ENCODE results near the gene IFITM5.
A peak's percentile ranks its signal among the peaks of the same experiment; 100 is the strongest.
"Not testable (repeated sequence)": the region's sequence is repeated elsewhere in the genome, so short reads cannot be mapped to it uniquely, and the experiment has no call there.

The IFITM5 gene

DNA sequence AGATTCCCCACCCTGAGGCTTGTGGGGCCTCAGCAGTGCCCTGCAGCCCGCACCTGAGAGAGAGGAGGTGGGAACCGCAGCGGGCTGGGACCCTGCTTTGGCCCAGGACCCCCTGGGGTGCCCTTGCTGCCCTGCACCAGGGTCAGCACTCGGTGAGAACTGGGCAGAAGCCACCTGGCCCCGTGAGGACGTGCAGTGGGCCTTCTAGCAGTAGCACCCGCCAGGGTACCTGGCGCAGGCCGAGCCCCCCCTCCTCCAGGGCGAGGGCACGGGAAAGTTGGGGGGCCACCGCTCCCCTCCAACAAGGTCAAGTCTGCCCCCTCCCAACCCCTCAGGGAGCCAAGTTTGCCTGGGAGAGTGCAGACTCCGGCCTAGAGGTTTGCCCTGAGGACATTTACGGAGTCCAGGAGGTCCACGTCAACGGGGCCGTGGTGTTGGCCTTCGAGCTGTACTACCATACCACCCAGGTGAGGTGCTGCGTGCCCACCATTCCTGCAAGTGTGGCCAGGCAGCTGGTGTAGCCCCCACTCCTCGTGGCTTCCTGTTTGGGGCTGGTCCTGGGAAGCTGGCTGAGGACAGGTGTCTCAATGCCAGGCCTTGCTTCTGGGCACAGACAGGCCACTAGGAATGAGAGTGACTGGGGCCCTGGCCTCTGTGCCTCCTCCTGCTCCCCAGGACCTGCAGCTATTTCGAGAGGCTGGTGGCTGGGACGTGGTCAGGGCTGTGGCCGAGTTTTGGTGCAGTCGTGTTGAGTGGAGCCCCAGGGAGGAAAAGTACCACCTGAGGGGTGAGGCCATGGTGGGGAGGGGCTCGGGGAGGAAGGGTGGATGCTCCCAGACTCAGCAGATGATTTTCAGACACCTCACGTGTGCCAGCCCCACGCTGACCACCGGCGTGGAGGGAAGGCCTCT, 6.9 kb downstream of the IFITM5 start:
- H2AFZ ChIP-seq (ENCODE audit: low read depth, low read length) = no peak overlapping the region
- no peaks in the 10 kb centered on the region for H3K27me3 ChIP-seq (ENCODE audit: insufficient read depth, low read length)
- peaks cover 3% of the 10 kb centered on the region for H3K36me3 ChIP-seq (ENCODE audit: insufficient read depth, low read length)
- no peak overlapping the region for H3K4me3 ChIP-seq (ENCODE audit: low read length)
- no peaks in the 10 kb centered on the region for H3K9me3 ChIP-seq (ENCODE audit: low read length)
- peaks cover 10% of the 10 kb centered on the region for H3K4me1 ChIP-seq (ENCODE audit: insufficient read depth, low read length)

DNA sequence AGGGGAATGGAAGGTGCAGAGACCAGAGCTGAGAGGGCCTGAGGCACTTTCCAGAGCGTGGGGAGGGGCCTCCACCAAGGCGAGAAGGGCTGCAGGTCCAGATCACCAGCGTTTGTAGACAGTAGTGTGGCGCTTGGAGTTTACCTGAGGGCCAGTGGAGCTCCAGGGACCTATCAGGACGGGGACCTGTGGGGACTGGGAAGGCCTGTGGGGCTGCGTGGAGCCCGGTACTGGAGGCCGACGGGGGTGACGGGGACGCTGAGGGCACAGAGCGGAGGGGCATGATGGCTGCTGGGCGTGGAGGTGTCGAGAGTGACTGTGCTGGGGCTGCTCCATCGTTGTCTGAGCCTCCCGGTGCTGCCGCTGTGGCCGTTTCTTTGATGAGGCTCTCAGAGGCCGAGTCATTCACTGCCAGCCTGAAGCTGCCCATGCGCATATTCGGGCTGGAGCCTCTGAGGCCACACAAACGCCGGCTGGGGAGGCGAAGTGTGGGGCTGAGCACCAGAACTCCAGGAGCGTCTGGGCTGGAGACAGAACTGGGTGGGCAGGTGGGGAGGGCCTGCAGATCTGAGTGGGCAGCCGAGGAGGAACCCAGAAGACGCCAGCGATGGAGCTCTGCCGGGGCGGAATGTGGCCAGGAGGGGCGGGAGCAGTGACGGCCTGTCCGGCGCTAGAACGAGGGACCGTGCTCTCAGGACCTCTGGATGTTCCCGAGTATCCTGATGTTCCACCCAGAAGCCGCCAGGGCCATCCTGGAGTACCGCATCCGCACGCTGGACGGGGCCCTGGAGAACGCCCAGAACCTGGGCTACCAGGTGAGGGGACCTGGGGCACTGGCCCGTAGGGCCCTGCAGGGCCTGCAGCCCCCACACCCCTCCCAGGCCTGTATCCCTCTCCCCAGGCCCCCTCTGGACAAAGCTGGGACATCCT, 7.8 kb downstream of the IFITM5 start:
- H3K9me3 ChIP-seq (ENCODE audit: low read length) = no peaks in the 10 kb centered on the region
- H3K36me3 ChIP-seq (ENCODE audit: insufficient read depth, low read length) = peaks cover 3% of the 10 kb centered on the region
- no peak overlapping the region for H3K4me3 ChIP-seq (ENCODE audit: low read length)
- peaks cover 10% of the 10 kb centered on the region for H3K4me1 ChIP-seq (ENCODE audit: insufficient read depth, low read length)
- H2AFZ ChIP-seq (ENCODE audit: low read depth, low read length) = no peak overlapping the region
- no peaks in the 10 kb centered on the region for H3K27me3 ChIP-seq (ENCODE audit: insufficient read depth, low read length)

DNA sequence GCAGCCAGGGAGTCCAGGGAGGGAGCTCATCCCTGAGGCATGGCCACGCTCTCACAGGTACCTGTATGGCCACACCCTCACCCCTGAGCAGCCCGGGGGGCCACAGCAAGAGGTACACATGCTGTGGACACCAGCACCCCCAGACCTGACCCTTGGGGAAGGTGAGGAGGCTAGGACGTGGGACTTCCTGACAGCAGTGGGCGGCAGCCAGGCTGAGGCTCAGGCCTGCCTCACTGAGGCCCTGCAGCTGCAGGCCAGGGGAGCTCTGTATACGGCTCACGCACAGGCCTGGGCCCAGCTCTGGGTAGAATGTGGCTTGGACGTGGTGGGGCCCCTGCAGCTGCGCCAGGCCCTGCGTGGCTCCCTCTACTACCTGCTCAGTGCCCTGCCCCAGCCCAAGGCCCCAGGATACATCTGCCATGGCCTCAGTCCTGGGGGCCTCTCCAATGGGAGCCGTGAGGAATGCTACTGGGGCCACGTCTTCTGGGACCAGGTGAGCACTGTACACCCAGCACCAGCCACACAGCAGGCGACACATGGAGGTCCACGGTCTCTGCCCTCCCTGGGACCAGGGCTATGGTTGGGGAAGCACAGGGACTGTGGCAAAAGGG, 8.6 kb downstream of the IFITM5 start:
- Histone ChIP-seq H3K4me3 (ENCODE audit: low read length) (no peak overlapping the region), H3K36me3 (ENCODE audit: insufficient read depth, low read length) (peaks cover 3% of the 10 kb centered on the region), H2AFZ (ENCODE audit: low read depth, low read length) (no peak overlapping the region), H3K9me3 (ENCODE audit: low read length) (no peaks in the 10 kb centered on the region), H3K27me3 (ENCODE audit: insufficient read depth, low read length) (no peaks in the 10 kb centered on the region), H3K4me1 (ENCODE audit: insufficient read depth, low read length) (peaks cover 10% of the 10 kb centered on the region)

DNA sequence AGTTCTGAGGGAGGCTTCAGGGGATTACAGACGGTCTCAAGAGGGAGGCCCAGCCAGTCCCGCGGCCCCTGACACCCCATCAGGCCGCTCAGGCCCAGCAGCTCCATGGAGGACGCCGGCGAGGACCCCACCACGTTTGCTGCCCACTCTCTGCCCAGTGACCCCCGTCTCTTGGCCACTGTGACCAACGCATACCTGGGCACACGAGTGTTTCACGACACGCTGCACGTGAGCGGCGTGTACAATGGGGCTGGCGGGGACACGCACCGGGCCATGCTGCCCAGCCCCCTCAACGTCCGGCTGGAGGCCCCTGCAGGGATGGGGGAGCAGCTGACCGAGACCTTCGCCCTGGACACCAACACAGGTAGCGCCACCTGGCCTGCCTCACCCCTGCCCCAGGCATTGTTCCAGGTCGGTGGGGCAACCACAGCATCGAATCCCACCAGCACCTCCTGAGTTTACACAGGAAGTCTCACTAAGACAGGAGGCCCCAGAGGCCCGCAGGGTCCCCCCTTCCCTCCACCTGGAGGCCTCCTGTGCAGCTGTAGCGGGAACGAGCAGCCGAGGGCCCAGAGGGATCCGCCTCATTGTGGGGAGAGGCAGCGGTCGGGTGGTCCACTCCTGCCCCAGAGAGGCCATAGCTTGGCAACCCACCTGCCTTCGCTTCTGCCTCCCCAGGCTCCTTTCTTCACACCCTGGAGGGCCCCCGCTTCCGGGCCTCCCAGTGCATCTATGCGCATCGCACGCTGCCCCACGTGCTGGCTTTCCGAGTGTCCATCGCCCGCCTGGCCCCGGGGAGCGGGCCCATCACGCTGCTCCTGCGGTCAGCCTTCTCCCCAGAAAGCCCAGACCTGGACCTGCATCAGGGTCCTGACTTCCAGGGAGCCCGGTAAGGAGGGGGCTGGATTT, 9.4 kb downstream of the IFITM5 start:
- peaks cover 3% of the 10 kb centered on the region for H3K36me3 ChIP-seq (ENCODE audit: insufficient read depth, low read length)
- peaks cover 10% of the 10 kb centered on the region for H3K4me1 ChIP-seq (ENCODE audit: insufficient read depth, low read length)
- no peak overlapping the region for H2AFZ ChIP-seq (ENCODE audit: low read depth, low read length)
- H3K9me3 ChIP-seq (ENCODE audit: low read length) = no peaks in the 10 kb centered on the region
- peak overlapping the region; percentile 27 for H3K4me3 ChIP-seq (ENCODE audit: low read length)
- no peaks in the 10 kb centered on the region for H3K27me3 ChIP-seq (ENCODE audit: insufficient read depth, low read length)

DNA sequence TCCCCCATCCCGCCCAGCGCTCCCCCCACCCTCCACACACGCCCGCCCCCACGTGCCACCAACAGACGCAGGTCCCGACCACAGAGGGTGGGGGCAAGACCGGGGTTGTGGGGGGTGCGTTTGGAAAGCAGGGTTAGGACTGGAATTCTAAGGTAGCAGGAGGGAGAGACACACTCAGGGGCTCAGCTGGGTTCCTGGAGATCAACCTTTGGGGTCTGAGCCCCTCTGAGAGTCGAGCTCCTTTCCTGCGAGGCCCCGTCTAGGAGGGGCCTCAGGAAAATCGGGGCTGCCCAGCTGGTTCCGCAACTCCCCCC, 10.0 kb downstream of the IFITM5 start:
- Histone ChIP-seq H3K36me3 (ENCODE audit: insufficient read depth, low read length) (peaks cover 3% of the 10 kb centered on the region), H3K27me3 (ENCODE audit: insufficient read depth, low read length) (no peaks in the 10 kb centered on the region), H3K9me3 (ENCODE audit: low read length) (no peaks in the 10 kb centered on the region), H2AFZ (ENCODE audit: low read depth, low read length) (no peak overlapping the region), H3K4me3 (ENCODE audit: low read length) (peak overlapping the region; percentile 27), H3K4me1 (ENCODE audit: insufficient read depth, low read length) (peaks cover 10% of the 10 kb centered on the region)

DNA sequence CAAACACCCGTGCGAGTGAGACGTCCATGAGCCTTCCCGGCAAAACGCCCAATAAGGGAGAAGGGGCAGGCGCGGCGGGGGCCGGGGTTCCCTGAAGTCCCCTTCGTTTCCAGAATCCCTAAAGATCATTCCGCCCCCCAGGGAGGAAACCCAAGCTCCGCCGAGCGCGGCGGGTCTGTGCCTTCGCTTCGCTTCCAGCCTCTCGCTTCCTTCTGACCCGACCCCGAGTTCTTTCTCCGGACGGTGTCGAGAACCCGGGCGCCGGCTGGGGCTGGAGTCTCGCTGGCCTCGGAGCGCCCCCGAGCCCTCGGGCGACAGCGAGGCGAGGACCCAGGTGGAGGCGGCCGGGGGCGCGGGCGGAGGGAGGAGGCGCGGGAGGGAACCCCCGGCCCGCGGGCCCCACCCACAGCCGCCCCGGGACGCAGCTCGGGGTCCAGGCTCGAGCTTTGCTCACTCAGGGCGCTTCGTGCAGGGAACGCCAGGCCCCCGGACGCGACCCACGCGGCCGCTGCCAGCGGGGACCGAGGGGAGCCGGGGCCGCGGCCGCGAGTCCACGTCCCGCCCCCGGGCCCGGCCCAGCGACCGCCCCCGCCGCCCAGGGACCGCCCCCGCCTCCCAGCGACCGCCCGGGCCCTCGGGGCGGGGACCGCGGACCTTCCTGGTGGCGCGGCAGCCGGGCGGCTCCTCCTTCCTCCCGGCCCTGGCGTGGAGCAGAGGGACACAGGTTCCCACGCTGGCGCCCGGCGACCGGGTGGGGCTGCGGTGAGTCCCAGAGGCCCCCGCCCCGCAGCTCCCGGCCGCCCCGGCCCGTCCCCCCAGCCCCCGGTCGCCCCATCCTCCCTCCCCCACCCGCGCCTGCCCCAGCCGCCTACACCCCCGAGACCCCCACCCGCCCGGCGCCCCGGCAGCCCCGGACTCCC, 10.6 kb downstream of the IFITM5 start, which contains the start of gene PGGHG:
TSS of gene PGGHG (plus strand) at position 649 of the 920 bp plus-strand sequence. CDS start 691 bp downstream, outside the sequence.
- Histone ChIP-seq H3K9me3 (ENCODE audit: low read length) (no peaks in the 10 kb centered on the region), H2AFZ (ENCODE audit: low read depth, low read length) (peak within 1 kb of the TSS; percentile 84), H3K27me3 (ENCODE audit: insufficient read depth, low read length) (no peaks in the 10 kb centered on the region), H3K4me3 (ENCODE audit: low read length) (peak within 1 kb of the TSS; percentile 51), H3K4me1 (ENCODE audit: insufficient read depth, low read length) (peaks cover 10% of the 10 kb centered on the region), H3K36me3 (ENCODE audit: insufficient read depth, low read length) (no peaks in the 10 kb centered on the region)

DNA sequence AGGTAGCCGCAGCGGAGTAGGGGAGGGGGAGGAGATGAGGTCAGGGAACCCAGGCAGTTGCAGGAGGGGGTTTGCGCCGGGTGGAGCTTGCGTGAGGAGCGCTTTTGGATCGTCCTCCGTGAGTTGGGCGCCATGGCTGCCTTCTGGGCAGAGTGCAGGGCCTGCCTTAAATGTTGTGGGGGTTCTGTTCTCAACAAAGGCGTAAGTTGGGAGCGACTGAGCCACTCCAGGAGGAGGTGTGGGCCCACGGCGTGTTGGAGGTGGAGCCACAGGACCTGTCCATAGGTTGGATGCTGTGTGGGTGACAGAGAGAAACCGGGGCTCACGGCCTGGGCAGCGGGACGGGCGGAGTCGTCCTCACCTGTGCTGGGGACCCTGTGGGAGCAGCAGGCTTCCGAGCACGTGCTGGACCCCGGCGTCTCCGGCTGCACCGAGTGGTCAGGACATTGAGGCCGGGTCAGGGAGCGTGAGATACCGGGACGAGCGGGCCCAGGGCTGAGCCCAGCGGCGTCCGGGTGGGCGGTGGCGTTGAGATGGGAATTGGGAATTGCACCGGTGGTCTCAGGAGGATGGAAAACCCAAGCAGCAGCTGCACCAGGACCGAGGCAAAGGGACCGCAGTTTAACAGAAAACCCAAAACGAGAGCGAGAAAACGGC, 11.4 kb downstream of the IFITM5 start:
- Histone ChIP-seq H3K9me3 (ENCODE audit: low read length) (no peaks in the 10 kb centered on the region), H2AFZ (ENCODE audit: low read depth, low read length) (peak overlapping the region; percentile 84), H3K27me3 (ENCODE audit: insufficient read depth, low read length) (no peaks in the 10 kb centered on the region), H3K4me1 (ENCODE audit: insufficient read depth, low read length) (peaks cover 10% of the 10 kb centered on the region), H3K36me3 (ENCODE audit: insufficient read depth, low read length) (no peaks in the 10 kb centered on the region), H3K4me3 (ENCODE audit: low read length) (peak overlapping the region; percentile 51)

DNA sequence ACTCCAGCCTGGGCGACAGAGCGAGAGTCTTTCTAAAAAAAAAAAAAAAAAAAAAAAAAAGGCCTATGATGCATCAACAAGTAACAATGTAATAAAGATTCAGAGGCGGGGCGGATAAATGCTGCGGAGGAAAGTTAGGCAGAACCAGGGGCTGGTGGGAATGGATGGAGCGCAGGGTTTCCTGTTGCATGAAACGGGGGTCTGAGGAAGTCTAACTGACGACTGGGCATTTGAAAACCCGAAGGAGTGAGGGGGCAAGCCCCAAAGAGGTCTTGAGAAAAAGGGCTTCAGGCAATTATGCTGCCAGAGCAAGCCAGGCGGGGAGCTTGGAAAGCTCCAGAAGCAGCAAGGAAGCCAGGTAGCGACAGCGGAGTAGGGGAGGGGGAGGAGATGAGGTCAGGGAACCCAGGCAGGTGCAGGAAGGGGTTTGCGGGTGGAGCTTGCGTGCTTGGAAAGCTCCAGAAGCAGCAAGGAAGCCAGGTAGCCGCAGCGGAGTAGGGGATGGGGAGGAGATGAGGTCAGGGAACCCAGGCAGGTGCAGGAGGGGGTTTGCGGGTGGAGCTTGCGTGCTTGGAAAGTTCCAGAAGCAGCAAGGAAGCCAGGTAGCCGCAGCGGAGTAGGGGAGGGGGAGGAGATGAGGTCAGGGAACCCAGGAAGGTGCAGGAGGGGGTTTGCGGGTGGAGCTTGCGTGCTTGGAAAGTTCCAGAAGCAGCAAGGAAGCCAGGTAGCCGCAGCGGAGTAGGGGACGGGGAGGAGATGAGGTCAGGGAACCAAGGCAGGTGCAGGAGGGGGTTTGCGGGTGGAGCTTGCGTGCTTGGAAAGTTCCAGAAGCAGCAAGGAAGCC, 12.1 kb downstream of the IFITM5 start:
- not testable (repeated sequence) for H3K9me3 ChIP-seq (ENCODE audit: low read length); H3K36me3 ChIP-seq (ENCODE audit: insufficient read depth, low read length); H2AFZ ChIP-seq (ENCODE audit: low read depth, low read length); H3K27me3 ChIP-seq (ENCODE audit: insufficient read depth, low read length); H3K4me3 ChIP-seq (ENCODE audit: low read length); H3K4me1 ChIP-seq (ENCODE audit: insufficient read depth, low read length)

DNA sequence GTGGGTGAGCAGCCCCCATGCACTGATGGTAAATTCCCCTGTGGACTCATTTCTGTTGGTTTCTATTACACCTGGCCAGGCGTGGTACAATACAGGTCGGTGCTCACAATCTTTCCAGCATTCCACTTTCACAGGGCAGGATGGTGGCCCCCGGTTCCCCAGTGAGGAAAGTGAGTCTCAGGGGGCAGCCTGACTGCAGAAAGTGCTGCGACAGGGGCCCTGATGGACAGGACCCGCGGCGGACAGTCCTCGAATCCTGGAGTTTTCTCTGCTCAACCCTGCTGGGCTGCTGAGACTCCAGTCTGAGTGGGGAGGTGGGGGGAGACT, 13.5 kb downstream of the IFITM5 start:
- Histone ChIP-seq H3K36me3 (ENCODE audit: insufficient read depth, low read length) (no peaks in the 10 kb centered on the region), H3K9me3 (ENCODE audit: low read length) (no peaks in the 10 kb centered on the region), H2AFZ (ENCODE audit: low read depth, low read length) (no peak overlapping the region), H3K4me1 (ENCODE audit: insufficient read depth, low read length) (peaks cover 10% of the 10 kb centered on the region), H3K27me3 (ENCODE audit: insufficient read depth, low read length) (no peaks in the 10 kb centered on the region), H3K4me3 (ENCODE audit: low read length) (no peak overlapping the region)

DNA sequence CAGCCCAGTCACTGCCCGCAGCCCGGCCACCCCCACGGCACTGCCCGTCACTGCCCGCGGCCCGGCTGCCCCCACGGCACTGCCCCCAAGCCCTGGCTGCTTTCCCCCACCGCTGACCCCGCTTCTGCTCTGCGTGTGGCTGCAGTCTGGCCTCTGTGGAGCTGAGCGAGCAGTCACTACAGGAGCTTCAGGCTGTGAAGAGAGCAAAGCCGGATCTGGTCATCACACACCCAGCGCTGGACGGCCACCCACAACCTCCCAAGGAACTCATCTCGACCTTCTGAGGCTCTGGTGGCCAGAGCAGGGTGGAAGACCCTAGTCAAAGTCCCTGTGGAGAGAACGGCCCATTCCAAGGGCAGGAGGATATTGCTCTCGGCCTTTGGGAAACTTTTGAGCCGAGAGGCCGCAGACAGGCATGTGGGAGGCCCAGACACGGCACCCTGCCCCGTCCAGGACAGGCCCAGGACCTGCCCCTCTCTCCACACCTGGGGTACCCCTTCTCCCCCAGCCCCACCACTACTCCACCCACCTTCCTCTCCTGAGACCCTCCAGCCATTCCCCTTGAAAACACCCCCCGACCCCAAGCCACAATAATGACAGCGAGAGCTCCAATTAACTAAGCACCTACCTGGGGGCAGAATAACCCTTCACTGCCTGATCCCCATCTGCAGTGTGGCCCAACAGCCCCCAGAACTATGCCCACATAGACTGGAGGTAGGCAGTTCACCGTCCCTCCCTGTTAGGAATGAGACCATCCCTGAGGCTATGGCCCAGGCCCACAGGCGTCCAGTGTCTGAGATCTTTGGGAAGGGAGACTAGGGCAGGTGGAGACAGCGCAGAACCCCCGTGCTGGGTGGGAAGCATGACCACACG, 14.1 kb downstream of the IFITM5 start:
- no peaks in the 10 kb centered on the region for H3K36me3 ChIP-seq (ENCODE audit: insufficient read depth, low read length)
- H3K4me3 ChIP-seq (ENCODE audit: low read length) = no peak overlapping the region
- no peaks in the 10 kb centered on the region for H3K27me3 ChIP-seq (ENCODE audit: insufficient read depth, low read length)
- H3K9me3 ChIP-seq (ENCODE audit: low read length) = no peaks in the 10 kb centered on the region
- no peak overlapping the region for H2AFZ ChIP-seq (ENCODE audit: low read depth, low read length)
- peaks cover 10% of the 10 kb centered on the region for H3K4me1 ChIP-seq (ENCODE audit: insufficient read depth, low read length)

Data from neuron (in vitro differentiated cells).